Esophagus squamous epithelium (tissue), 4 donors: ENCODE measurements around the gene CRYAB.

ENCODE experiments used
- CTCF ChIP-seq, 6 experiments: fragments of 450-650 bp in 4 of 6; fragments of 200-600 bp in 2 of 6; sonication (generic) in 2 of 6; IDR thresholded peaks; one replicate each; pipeline ENCODE4 v1.5.1; 2016 to 2019; ENCODE audit warnings: antibody characterized with exemption in 6 of 6, mild to moderate bottlenecking in 4 of 6, moderate library complexity in 4 of 6
- POLR2A ChIP-seq, 4 donors: fragments of 450-650 bp; IDR thresholded peaks; one replicate each; pipeline ENCODE4 v1.6.1; 2017; ENCODE audit warnings: antibody characterized with exemption in 4 of 4, mild to moderate bottlenecking in 4 of 4, moderate library complexity in 3 of 4

DNA sequence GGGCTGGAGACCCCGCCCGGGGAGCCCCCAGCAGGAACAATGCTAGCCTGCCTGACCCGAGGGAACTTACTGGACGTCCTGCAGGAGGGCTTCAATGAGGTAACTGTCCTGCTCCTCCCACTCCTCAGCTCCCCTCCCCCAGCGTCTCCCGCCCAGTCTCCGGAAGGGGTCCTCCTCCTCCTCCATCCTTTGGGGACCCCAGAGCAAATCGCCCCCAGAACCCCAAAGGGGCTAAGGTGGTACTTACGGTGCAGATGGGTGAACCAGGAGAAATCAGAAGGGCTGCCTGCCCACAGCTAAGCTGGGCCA is 25.8 kb upstream of the CRYAB start:
- TF ChIP-seq CTCF (IDR thresholded peaks at IDR 0.05) (no peak), POLR2A (IDR thresholded peaks at IDR 0.05) (no peak)
